Measurements from ENCODE around the gene REG3G.
"Not testable (repeated sequence)": the region's sequence is repeated elsewhere in the genome, so short reads cannot be mapped to it uniquely, and the experiment has no call there.

Gene REG3G

GRCh38 chr2:79039944-79040343 lies 14.4 kb downstream of the REG3G start:
- POLR2A ChIA-PET: no interaction called here
- no peak for TF ChIP-seq CTCF (IDR thresholded peaks at IDR 0.05; ENCODE audit: insufficient read depth, low read length, missing control alignments)
- no peak overlapping the region for H3K4me3 ChIP-seq (ENCODE audit: low read depth, low read length)
- no peak for DNase-seq (ENCODE audit: low read depth, low spot score)
- CTCF ChIA-PET: no interaction called here

DNA sequence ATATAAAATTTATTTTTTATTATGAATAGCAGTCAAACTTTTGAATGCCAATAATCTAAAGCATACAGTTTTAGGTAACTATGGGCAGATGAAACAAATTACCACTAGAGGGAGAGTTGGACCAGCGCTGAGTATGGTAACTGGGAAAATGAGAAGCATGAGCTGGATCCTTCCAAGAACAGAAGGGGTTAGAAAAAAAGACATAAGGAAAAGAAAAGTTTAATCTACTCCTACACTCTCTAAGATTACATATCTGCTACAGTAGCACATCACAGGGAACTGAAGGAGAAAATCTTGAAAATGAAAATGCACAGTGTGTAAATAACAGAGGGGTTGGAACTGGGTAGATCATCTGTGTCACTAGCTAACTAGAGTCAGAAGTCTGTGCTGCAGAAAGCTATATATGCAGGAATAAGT lies 15.5 kb downstream of the REG3G start:
- no peak for TF ChIP-seq CTCF (IDR thresholded peaks at IDR 0.05; ENCODE audit: insufficient read depth, low read length, missing control alignments)
- no peak for DNase-seq (ENCODE audit: low read depth, low spot score)
- CTCF ChIA-PET: no interaction called here
- POLR2A ChIA-PET: no interaction called here
- no peak overlapping the region for H3K4me3 ChIP-seq (ENCODE audit: low read depth, low read length)

GRCh38 chr2:79053486-79053885 lies 28.0 kb downstream of the REG3G start:
- CTCF ChIA-PET: not testable (repeated sequence)

GRCh38 chr2:79054769-79055168 lies 29.3 kb downstream of the REG3G start:
- CTCF ChIA-PET: not testable (repeated sequence)

More at GRCh38 chr2:79053486-79053885, 28.0 kb downstream of the REG3G start:
- DNase-seq (ENCODE audit: low read depth, low spot score); H3K4me3 ChIP-seq (ENCODE audit: low read depth, low read length); POLR2A ChIA-PET: not testable (repeated sequence)

GRCh38 chr2:79065201-79065600 lies 39.7 kb downstream of the REG3G start:
- POLR2A ChIA-PET: no interaction called here
- CTCF ChIA-PET: no interaction called here
- no peak for DNase-seq (ENCODE audit: low read depth, low spot score)
- TF ChIP-seq CTCF (IDR thresholded peaks at IDR 0.05; ENCODE audit: insufficient read depth, low read length, missing control alignments): no peak
- no peak overlapping the region for H3K4me3 ChIP-seq (ENCODE audit: low read depth, low read length)

More at GRCh38 chr2:79054769-79055168, 29.3 kb downstream of the REG3G start:
- POLR2A ChIA-PET; DNase-seq (ENCODE audit: low read depth, low spot score); H3K4me3 ChIP-seq (ENCODE audit: low read depth, low read length): not testable (repeated sequence)

- CTCF ChIA-PET: no interaction called here
Observed at GRCh38 chr2:79071078-79071477, 45.6 kb downstream of the REG3G start.

More at GRCh38 chr2:79071078-79071477, 45.6 kb downstream of the REG3G start:
- TF ChIP-seq CTCF (IDR thresholded peaks at IDR 0.05; ENCODE audit: insufficient read depth, low read length, missing control alignments): no peak
- H3K4me3 ChIP-seq (ENCODE audit: low read depth, low read length): no peak overlapping the region
- no peak for DNase-seq (ENCODE audit: low read depth, low spot score)
- POLR2A ChIA-PET: no interaction called here

Measured in AG04449 (cell line).